WI38 (cell line): ENCODE results near the gene TMC6.
"Not testable (repeated sequence)": the region's sequence is repeated elsewhere in the genome, so short reads cannot be mapped to it uniquely, and the experiment has no call there.

Experiments
- H3K4me3 ChIP-seq: 2 replicates; pipeline ENCODE4 v1.5.1; 2011; ENCODE audit warnings: low read depth, mild to moderate bottlenecking, control low read depth, low read length
- CTCF ChIP-seq: IDR thresholded peaks from 2 replicates; pipeline ENCODE4 v1.5.1; 2012; ENCODE audit warnings: low read depth, mild to moderate bottlenecking, control low read depth, low read length

TMC6 gene

GRCh38 chr17:78082988-78083387 lies 45.6 kb downstream of the TMC6 start:
- no peak for TF ChIP-seq CTCF
- H3K4me3 ChIP-seq, result no peak overlapping the region

DNA sequence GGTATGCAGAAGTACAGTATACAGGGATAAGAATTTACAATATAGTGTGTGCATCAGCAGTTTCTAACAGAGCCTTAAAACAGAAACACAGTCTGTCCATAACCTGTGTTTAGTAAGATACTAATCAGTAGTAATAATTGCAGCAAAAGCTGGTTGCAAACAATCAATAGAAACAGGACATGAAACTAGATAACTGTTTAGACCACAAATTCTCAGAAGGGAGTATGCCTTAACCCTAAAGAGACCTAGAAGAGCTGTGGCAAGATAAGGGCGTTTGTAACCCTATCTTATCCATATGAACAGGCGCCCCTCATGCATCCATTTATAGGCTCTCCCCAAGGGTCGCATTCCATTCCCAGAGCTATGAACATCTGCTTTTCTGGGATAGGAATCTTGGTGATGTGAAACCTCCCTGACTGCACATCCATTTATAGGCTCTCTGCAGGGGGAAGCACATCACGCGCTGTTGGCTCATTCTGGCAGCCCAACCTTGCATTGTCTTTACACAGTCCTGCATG lies 46.1 kb downstream of the TMC6 start:
- not testable (repeated sequence) for H3K4me3 ChIP-seq

GRCh38 chr17:78081551-78081950 lies 47.0 kb downstream of the TMC6 start:
- TF ChIP-seq CTCF, result no peak
- H3K4me3 ChIP-seq, result no peak overlapping the region

DNA sequence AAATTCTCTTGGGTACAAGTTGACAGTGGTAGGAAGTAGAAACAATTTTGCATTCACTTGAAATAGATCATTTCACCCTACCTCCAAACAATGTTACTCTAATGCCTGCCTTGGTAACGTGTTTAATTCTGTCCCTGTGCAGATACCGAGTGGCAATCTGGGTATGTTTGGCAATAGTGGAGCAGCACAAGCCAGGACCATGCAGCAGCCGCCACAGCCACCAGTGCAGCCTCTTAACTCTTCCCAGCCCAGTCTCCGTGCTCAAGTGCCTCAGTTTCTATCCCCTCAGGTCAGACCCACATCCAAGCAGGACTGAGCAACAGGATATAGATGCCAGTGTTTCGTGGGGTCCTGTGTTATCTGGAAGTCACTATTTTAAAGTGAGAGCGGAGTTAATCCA lies 49.3 kb downstream of the TMC6 start:
- H3K4me3 ChIP-seq, result no peak overlapping the region
- no peak for TF ChIP-seq CTCF

DNA sequence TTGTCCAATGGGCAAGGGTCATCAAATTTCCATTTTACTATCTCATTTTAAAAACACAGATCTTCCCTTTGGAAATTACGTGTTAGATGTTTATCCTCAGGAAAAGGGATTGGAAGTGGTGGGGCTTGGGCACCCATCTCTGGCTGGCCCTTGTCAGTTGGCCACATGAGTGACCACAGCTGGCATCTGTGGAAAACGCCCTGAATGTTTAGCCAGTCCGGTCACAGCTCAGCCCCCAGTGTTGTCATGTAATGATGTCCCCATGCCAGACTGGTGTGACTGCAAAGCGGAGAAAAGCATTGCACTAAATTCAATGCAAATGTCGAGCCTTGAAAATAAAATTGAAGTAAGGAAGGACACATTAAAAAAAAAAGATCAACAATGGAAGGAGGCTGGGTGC lies 53.0 kb downstream of the TMC6 start:
- H3K4me3 ChIP-seq, result no peak overlapping the region
- no peak for TF ChIP-seq CTCF

GRCh38 chr17:78075011-78075410 lies 53.5 kb downstream of the TMC6 start:
- H3K4me3 ChIP-seq, result no peak overlapping the region
- TF ChIP-seq CTCF, result no peak

- no peak overlapping the region for H3K4me3 ChIP-seq
- TF ChIP-seq CTCF, result no peak
Measured at GRCh38 chr17:78072961-78073360, 55.6 kb downstream of the TMC6 start.

GRCh38 chr17:78069695-78070094 lies 58.9 kb downstream of the TMC6 start:
- no peak overlapping the region for H3K4me3 ChIP-seq
- no peak for TF ChIP-seq CTCF

DNA sequence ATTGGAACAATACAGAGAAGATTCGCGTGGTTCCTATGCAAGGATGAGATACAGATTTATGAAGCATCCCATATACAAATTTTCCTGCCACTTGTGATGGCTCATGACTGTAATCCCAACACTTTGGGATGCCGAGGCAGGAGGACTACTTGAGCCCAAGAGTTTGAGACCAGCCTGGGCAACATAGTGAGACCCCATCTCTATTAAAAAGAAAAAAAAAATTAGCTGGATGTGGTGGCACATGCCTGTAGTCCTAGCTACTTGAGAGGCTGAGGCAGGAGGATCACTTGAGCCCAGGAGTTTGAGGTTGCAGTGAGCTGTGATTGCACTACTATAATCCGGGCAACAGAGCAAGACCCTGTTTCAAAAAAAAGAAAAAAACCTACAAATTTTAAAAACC lies 61.6 kb downstream of the TMC6 start:
- not testable (repeated sequence) for H3K4me3 ChIP-seq
